Loucy (cell line): ENCODE results near the gene PCID2.
"Not testable (repeated sequence)": the region's sequence is repeated elsewhere in the genome, so short reads cannot be mapped to it uniquely, and the experiment has no call there.

Experiments used
- H2AFZ ChIP-seq: fragments of 200-600 bp; sonication (generic); 2 replicates; pipeline ENCODE4 v1.6.0; 2016; ENCODE audit warnings: antibody characterized with exemption, mild to moderate bottlenecking, low read length, moderate library complexity
- H3F3A ChIP-seq: fragments of 200-600 bp; 2 replicates; pipeline ENCODE4 v1.6.0; 2016; ENCODE audit warnings: antibody characterized with exemption, low read depth, mild to moderate bottlenecking
- H3K27me3 ChIP-seq: fragments of 200-600 bp; sonication (generic); 2 replicates; pipeline ENCODE4 v1.6.1; 2014; ENCODE audit warnings: low read length, mild to moderate bottlenecking; ENCODE audit not compliant: insufficient read depth, poor library complexity, severe bottlenecking
- H3K36me3 ChIP-seq: fragments of 200-600 bp; sonication (generic); 2 replicates; pipeline ENCODE4 v1.6.1; 2016; ENCODE audit warnings: low read length; ENCODE audit not compliant: insufficient read depth
- H3K4me1 ChIP-seq: fragments of 200-600 bp; sonication (generic); 2 replicates; pipeline ENCODE4 v1.5.1; 2014; ENCODE audit warnings: low read length, mild to moderate bottlenecking; ENCODE audit not compliant: insufficient read depth, poor library complexity, severe bottlenecking
- H3K4me2 ChIP-seq: fragments of 200-600 bp; sonication (generic); 2 replicates; pipeline ENCODE4 v1.6.0; 2014; ENCODE audit warnings: antibody characterized with exemption, low read length, low read depth, mild to moderate bottlenecking; ENCODE audit not compliant: poor library complexity, severe bottlenecking
- H3K4me3 ChIP-seq: fragments of 200-600 bp; sonication (generic); 2 replicates; pipeline ENCODE4 v1.5.1; 2014; ENCODE audit warnings: low read length, mild to moderate bottlenecking, mixed read lengths; ENCODE audit not compliant: poor library complexity, severe bottlenecking
- H3K79me2 ChIP-seq: fragments of 200-600 bp; sonication (generic); 2 replicates; pipeline ENCODE4 v1.6.1; 2014; ENCODE audit warnings: low read length; ENCODE audit not compliant: insufficient read depth
- H3K9ac ChIP-seq: fragments of 200-600 bp; sonication (generic); 2 replicates; pipeline ENCODE4 v1.6.0; 2014; ENCODE audit warnings: mild to moderate bottlenecking, low read depth, low read length, moderate library complexity; ENCODE audit not compliant: poor library complexity, severe bottlenecking
- H3K9me2 ChIP-seq: fragments of 200-600 bp; sonication (generic); replicated peaks from 2 replicates; pipeline ENCODE4 v1.6.1; 2016; ENCODE audit warnings: low read depth, low read length, mixed read lengths
- H3K9me3 ChIP-seq: fragments of 200-600 bp; sonication (generic); 2 replicates; pipeline ENCODE4 v1.6.1; 2014; ENCODE audit warnings: mild to moderate bottlenecking, antibody characterized with exemption, low read length, low read depth; ENCODE audit not compliant: insufficient read depth
- H4K20me1 ChIP-seq: fragments of 200-600 bp; sonication (generic); 2 replicates; pipeline ENCODE4 v1.6.0; 2014; ENCODE audit warnings: antibody characterized with exemption, low read length, mild to moderate bottlenecking; ENCODE audit not compliant: insufficient read depth, poor library complexity, severe bottlenecking
- CTCF ChIP-seq: fragments of 200-600 bp; sonication (generic); conservative IDR thresholded peaks from 2 replicates; pipeline ENCODE4 v1.5.1; 2014; ENCODE audit warnings: mild to moderate bottlenecking, antibody characterized with exemption, low read length
- EZH2phosphoT487 ChIP-seq: fragments of 200-600 bp; IDR thresholded peaks from 2 replicates; pipeline ENCODE4 v1.6.1; 2018; ENCODE audit warnings: antibody characterized with exemption, mild to moderate bottlenecking, moderate library complexity, borderline replicate concordance

The PCID2 gene

GRCh38 chr13:113245849-113246796 lies 37.7 kb upstream of the PCID2 start:
- no peak overlapping the region for H2AFZ ChIP-seq
- peak; percentile 44 for TF ChIP-seq CTCF
- no peak for TF ChIP-seq EZH2phosphoT487
- no peak overlapping the region for H3K4me2 ChIP-seq
- no peak overlapping the region for H3K9ac ChIP-seq
- no peaks in the 10 kb centered on the region for H3F3A ChIP-seq
- H4K20me1 ChIP-seq, result no peaks in the 10 kb centered on the region
- no peaks in the 10 kb centered on the region for H3K9me3 ChIP-seq
- H3K4me3 ChIP-seq, result no peak overlapping the region
- H3K27me3 ChIP-seq, result no peaks in the 10 kb centered on the region
- H3K79me2 ChIP-seq, result no peaks in the 10 kb centered on the region
- no peaks in the 10 kb centered on the region for H3K9me2 ChIP-seq
- peaks cover 79% of the 10 kb centered on the region; the same call in 1 of the 2 replicates for H3K36me3 ChIP-seq
- H3K4me1 ChIP-seq, result no peaks in the 10 kb centered on the region

- no peaks in the 10 kb centered on the region for H3K4me1 ChIP-seq
- H3K79me2 ChIP-seq, result no peaks in the 10 kb centered on the region
- no peaks in the 10 kb centered on the region for H3F3A ChIP-seq
- H3K9me3 ChIP-seq, result no peaks in the 10 kb centered on the region
- no peak overlapping the region for H3K4me2 ChIP-seq
- H3K4me3 ChIP-seq, result no peak overlapping the region
- no peaks in the 10 kb centered on the region for H4K20me1 ChIP-seq
- H3K27me3 ChIP-seq, result no peaks in the 10 kb centered on the region
- no peaks in the 10 kb centered on the region for H3K9me2 ChIP-seq
- TF ChIP-seq EZH2phosphoT487 (no peak), CTCF (no peak)
- no peak overlapping the region for H2AFZ ChIP-seq
- peaks cover 76% of the 10 kb centered on the region; the same call in 1 of the 2 replicates for H3K36me3 ChIP-seq
- no peak overlapping the region for H3K9ac ChIP-seq
Observed at GRCh38 chr13:113243847-113244246, 35.4 kb upstream of the PCID2 start.

DNA sequence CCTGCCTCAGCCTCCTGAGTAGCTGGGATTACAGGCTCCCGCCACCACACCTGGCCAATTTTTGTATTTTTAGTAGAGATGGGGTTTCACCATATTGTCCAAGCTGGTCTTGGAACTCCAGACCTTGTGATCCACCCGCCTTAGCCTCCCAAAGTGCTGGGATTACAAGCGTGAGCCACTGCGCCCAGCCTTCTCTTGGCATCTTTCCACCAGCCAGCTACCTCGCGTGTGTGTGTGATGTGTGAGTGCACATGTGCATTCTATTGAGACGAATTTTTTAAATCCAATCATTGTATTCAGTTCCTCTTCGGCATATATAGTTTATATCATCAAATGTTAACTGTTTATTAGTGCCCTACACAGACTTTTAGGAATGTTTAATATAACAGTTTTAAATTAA lies 33.2 kb upstream of the PCID2 start:
- not testable (repeated sequence) for H3K4me3 ChIP-seq, H3K4me2 ChIP-seq, H3K9ac ChIP-seq, H3K9me2 ChIP-seq, H3K4me1 ChIP-seq, H4K20me1 ChIP-seq, H3F3A ChIP-seq, H3K79me2 ChIP-seq, H2AFZ ChIP-seq, H3K9me3 ChIP-seq, H3K27me3 ChIP-seq
- H3K36me3 ChIP-seq, result peaks cover 66% of the 10 kb centered on the region; the same call in 1 of the 2 replicates

DNA sequence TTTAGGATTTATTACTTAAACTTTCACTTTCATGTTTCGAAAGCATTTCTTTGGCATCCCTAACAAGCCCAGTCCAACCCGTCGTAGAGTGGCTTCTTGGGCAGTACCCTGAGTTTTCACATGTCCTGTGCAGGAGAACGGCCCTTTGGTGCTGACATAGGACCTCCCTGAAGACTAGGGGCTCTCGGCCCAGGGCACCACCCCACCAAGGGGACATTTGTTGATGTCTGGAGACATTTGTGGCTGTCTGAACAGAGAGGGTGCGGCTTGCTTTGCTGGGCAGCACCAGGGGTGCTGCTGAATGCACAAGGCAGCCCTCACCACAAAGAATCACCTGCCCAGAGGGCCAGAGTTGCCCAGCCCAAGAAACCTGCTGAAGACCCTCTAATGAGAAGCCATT lies 31.5 kb upstream of the PCID2 start:
- no peaks in the 10 kb centered on the region for H3K4me1 ChIP-seq
- TF ChIP-seq EZH2phosphoT487 (no peak), CTCF (no peak)
- no peaks in the 10 kb centered on the region for H3K27me3 ChIP-seq
- H3K36me3 ChIP-seq, result peaks cover 51% of the 10 kb centered on the region; the same call in 1 of the 2 replicates
- H2AFZ ChIP-seq, result no peak overlapping the region
- no peak overlapping the region for H3K4me3 ChIP-seq
- no peaks in the 10 kb centered on the region for H3K9me2 ChIP-seq
- H4K20me1 ChIP-seq, result no peaks in the 10 kb centered on the region
- H3K79me2 ChIP-seq, result no peaks in the 10 kb centered on the region
- H3F3A ChIP-seq, result no peaks in the 10 kb centered on the region
- H3K9ac ChIP-seq, result no peak overlapping the region
- no peaks in the 10 kb centered on the region for H3K9me3 ChIP-seq
- H3K4me2 ChIP-seq, result no peak overlapping the region
